CD4-positive, alpha-beta T cell treated with Interferon gamma for 1 hour (primary cell): ENCODE data around the gene POLDIP3.
"Not testable (repeated sequence)": the region's sequence is repeated elsewhere in the genome, so short reads cannot be mapped to it uniquely, and the experiment has no call there.

Experiments used
- DNase-seq: peaks from one replicate; pipeline ENCODE4 v3.0.0-alpha.2; 2020

The POLDIP3 gene

DNA sequence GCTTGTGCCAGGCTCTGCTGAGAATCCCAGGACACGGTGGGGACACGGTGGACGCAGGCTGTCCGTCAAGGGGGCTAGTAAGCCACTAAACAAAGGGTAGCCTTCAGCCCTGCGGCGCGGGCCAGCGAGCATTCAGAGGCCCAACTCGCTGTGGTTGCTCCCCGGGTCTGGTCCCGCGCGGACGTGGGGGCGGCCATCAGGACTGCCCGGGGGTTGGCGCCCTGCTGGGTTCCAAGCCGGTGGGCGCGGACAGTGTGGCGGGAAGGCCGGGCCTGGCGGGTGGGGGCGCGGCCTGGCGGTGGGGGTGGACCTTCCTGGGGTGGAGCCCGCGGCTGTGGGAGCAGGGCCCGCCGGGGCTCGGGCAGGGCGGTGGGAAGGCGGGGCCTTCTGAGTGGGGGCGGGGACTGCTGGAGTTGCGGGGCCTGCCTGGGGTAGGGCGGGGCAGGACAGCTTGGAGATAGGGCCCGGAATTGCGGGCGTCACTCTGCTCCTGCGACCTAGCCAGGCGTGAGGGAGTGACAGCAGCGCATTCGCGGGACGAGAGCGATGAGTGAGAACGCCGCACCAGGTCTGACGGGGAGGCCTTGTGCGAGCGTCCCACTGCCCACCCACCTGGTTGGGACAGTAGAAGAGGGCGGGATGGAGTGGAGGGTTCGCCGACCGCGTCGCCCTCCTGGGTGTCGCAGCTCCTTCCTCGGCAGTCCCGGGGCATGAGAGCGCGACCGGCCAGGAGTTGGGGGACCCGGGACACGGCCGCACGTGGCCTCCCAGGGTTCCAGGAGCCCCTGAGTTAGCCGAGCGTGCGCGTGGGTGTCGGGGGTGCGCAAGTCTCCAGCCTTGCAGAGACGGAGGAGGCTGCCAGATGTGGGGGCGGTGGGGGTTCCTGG, 61.0 kb downstream of the POLDIP3 start, which contains the start of gene SERHL2:
TSS of gene SERHL2 (plus strand) at position 482 of the 887 bp plus-strand sequence. CDS start at position 547, 65 bp downstream.
- DNase-seq: peak; percentile 92

DNA sequence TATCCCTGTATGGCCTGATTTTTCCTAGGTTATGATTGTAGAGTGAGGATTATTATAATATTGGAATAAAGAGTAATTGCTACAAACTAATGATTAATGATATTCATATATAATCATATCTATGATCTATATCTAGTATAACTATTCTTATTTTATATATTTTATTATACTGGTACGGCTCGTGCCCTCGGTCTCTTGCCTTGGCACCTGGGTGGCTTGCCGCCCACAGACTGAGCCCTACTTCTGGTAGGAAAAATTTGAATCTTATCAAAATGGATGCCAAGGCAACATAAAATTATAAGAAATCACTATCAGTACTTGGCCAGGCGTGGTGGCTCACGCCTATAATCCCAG, 62.4 kb downstream of the POLDIP3 start:
- not testable (repeated sequence) for DNase-seq

DNA sequence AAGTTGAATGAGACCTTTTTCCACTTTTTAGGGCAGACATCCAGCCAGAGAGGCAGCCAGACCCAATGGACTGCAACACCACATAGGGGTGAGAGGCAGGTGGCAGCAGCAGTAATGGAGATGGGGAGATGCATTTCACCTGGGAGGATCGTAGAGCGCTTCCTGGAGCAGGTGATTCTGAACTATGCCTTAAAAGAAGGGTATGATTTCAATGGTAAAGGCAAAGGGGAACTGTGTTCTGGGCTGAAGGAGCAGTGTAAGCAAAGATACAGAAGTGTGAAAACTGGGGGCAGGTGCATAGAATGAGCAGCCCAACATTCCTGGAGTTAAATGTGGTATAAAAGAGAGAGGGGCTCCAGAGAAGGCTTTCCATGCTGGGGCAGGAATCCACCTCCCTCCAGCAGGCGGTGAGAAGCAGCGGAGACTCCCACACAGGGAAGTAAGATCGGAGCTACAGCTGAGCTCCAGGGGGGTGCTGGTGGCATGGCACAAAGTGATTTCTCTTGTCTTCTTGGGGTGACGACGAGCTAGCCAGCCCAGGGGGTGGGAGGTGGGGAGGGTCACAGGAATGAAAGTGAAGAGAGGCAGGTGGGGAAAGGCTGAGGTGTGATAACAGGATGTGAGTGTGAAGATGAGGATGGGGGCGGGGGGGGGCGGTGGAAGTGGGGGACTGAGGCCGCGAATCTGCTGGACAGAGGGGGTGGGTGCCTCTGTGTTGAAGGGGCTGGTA, 65.2 kb downstream of the POLDIP3 start:
- no peak for DNase-seq

DNA sequence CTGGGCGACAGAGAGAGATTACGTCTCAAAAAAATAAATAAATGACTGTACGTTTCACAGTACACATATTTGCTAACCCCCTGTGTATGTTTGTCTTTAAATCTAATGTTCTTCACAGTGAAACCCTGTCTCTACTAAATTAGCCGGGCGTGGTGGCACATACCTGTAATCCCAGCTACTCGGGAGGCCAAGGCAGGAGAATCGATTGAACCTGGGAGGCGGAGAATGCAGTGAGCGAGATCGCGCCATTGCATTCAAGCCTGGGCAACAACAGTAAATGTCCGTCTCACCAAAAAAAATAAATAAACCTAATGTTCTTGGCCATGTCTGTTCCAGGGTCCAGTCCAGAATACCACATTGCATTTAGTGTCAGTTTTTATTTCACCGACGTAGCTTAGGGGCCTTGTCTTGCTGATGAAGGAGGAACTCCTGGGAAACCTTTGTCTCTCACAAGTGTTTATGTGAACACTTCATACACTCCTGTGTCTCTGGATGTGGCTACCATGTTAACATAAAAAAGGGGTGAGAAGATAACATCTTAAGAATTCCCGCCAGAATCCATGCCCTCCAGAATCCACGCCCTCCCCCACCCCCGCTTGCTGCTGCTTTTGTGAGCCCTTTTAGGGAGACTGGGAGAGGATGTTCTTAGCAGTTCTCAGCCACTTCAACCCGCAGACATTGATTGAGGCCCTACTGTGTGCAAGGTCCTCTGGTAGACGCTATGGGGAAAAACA, 65.9 kb downstream of the POLDIP3 start:
- no peak for DNase-seq

DNA sequence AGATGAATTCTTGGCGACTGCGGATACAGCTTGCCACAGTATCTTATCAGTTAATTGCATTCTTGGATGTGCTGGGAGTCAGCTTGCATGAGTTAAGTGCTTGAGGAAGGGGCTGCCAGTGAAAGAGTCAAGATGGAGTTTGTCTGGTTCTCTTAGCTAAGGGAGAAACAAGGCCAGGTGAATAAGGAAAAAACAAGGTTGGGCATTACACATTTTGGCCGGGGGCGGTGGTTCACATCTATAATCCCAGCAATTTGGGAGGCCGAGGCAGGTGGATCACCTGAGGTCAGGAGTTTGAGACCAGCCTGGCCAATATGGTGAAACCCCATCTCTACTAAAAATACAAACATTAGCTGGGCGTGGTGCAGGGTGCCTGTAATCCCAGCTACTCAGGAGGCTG, 66.6 kb downstream of the POLDIP3 start:
- DNase-seq: not testable (repeated sequence)

DNA sequence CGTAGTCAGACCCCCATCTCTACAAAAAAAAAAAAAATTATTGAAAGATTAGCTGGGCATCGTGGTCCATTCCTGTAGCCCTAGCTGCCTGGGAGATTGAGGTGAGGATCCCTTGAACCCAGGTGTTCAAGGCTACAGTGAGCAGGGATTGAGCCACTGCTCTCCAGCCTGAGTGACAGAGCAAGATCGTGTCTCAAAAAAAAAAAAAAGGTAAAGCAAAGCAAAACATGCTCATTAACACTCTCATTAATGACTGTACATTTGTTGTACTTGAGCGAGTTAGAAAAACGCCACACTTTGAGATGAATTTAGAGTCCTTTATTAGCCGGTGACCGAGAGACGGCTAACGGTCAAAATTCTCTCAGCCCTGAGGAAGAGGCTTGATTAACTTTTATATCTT, 67.1 kb downstream of the POLDIP3 start:
- no peak for DNase-seq

DNA sequence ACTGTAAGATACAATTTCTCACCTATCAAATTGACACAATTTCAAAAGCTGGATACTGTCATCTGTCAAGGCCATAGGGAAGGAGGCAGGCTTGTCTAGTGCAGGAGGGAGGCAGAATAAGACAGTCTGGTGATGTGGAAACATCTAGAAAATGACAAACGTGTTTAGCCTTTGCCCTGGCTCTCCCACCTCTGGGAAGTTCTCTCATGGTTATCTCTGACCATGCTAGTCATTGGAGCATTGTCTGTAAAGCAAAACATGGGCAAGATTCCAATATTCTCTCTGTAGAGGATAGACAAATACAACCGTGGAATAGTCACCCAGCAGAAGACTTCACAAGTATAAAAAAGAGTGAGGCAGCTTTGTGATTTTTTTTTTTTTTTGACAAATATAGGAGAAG, 70.0 kb downstream of the POLDIP3 start:
- no peak for DNase-seq

DNA sequence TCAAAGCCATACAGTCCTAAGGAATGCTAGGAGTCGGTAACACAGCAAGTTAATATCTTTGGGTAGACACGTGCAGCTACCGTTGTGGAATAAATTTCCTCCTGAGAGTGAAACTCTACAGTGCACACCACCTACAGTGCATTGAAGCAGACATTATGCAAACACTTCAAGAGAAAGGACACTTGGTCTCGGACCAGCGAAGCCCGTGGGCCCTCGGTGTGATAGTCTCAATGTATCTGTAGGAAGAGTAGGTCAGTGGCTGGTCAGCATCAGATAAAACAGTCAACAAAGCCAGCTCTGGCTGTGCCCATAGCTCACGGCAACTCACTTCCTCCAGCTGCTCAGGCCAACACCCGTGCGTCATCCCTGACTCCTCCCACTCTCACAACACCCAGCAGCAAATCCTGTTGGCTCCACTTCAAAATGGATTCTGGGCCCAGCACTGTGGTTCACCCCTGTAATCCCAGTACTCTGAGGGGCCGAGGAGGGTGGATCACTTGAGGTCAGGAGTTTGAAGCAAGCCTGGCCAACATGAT, 75.4 kb downstream of the POLDIP3 start:
- not testable (repeated sequence) for DNase-seq

DNA sequence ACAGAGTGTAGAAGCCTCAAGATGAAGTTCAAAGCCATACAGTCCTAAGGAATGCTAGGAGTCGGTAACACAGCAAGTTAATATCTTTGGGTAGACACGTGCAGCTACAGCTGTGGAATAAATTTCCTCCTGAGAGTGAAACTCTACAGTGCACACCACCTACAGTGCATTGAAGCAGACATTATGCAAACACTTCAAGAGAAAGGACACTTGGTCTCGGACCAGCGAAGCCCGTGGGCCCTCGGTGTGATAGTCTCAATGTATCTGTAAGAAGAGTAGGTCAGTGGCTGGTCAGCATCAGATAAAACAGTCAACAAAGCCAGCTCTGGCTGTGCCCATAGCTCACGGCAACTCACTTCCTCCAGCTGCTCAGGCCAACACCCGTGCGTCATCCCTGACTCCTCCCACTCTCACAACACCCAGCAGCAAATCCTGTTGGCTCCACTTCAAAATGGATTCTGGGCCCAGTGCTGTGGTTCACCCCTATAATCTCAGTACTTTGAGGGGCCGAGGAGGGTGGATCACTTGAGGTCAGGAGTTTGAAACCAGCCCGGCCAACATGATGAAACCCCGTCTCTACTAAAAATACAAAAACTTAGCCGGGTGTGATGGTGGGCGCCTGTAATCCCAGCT, 77.4 kb downstream of the POLDIP3 start:
- DNase-seq: peak; percentile 29

DNA sequence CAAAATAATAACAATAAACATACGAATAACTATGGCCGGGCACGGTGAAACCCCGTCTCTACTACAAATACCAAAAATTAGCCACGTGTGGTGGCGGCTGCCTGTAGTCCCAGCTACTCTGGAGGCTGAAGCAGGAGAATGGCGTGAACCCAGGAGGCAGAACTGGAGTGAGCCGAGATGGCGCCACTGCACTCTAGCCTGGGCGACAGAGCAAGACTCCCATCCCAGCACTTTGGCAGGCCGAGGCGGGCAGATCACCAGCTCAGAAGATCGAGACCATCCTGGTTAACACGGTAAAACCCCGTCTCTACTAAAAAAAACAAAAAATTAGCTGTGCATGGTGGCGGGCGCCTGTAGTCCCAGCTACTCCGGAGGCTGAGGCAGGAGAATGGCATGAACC, 78.0 kb downstream of the POLDIP3 start:
- not testable (repeated sequence) for DNase-seq

DNA sequence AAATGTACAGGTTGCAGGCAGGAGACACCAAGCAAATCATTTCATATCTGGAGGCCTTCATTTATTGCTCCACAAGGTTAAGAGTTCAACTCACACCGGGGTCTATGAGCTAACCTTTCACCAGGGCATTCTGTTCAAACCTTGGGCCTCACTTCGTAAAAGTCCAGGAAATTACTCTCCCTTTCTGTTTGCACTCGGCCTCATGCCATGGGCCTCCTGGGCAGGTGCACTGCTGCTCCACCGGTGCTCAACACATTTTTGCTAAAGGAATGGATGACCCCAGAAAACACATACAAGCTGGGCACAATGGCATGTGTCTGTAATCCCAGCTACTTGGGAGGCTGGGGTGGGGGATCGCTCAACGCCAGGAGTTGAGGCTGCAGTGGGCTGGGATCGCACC, 78.5 kb downstream of the POLDIP3 start:
- no peak for DNase-seq

DNA sequence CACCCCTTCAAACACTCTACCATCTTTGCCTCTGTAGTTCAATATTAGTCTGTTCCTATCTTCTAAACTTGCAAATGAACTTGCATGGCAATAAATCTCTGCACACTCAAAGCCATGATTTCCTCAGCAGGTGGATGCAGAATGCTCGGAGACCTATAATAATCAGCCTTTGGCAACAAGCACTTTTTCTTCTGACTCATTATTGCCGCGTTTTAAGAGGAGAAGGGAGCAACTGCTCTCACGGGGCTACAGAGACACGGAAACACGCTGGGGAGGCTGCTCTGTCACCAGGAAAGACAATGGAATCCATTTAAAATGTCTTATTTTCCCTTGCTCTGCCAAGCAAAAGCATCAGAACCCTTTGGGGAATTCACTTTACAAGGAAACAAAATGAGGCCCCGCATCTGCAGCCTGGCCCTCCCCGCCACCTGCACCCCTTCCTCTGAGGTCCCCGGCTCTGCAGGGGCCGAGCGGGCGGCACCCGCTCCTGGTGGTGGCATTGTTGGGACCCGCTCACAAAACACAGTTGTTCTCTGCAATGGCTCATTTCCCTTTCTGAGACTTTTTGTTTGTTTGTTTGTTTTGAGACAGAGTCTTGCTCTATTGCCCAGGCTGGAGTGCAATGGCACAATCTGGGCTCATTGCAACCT, 79.5 kb downstream of the POLDIP3 start:
- not testable (repeated sequence) for DNase-seq
